Suppressor macrophage treated with lipopolysaccharide for 4 hours (primary cell): ENCODE data around the gene CHRM4.

Source experiments
- DNase-seq: peaks from one replicate; pipeline ENCODE4 v3.0.0-alpha.2; 2020

CHRM4 gene

DNA sequence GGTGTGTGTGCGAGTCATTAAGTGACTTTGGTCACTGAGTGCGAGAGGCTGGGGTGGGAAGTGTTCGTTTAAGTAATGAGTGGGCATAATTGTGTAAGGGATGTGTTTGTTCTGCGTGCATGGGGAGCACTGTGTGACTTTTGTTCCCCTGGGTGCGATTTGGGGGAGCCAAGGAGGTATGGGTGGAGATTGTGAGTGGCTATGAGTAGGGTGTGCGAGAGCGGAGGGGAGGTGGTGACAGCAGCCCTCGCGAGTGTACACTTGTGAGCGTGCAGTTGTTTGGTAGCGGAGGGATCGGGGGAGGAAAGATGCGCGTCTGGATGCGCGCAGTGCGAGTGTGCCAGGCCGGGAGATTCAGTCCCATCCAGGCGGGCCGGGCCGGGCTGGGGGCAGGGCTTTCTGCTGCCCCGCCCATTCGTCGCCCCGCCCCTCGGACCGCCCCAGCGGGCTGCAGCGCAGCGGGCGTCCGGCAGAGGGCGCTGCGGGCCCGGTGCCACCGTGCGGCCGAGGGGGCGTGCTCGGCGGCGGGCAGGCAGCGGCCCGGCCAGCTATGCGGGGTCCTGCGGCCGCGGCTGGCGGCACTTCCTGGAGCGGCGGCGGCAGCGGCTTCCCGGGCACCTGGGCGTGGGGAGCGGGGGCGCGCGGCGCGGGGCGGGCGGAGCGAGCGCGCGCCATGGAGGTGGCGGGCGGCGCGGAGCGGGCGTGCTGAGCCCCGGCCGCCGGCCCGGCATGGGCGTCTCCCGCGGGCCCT, 44.5 kb downstream of the CHRM4 start, which contains the start of gene DGKZ:
TSS of gene DGKZ (plus strand) at position 578 of the 751 bp plus-strand sequence. CDS start 197 bp downstream, outside the sequence.
- DNase-seq: peak; percentile 92

GRCh38 chr11:46345881-46346484, 45.6 kb downstream of the CHRM4 start:
- no peak for DNase-seq

DNA sequence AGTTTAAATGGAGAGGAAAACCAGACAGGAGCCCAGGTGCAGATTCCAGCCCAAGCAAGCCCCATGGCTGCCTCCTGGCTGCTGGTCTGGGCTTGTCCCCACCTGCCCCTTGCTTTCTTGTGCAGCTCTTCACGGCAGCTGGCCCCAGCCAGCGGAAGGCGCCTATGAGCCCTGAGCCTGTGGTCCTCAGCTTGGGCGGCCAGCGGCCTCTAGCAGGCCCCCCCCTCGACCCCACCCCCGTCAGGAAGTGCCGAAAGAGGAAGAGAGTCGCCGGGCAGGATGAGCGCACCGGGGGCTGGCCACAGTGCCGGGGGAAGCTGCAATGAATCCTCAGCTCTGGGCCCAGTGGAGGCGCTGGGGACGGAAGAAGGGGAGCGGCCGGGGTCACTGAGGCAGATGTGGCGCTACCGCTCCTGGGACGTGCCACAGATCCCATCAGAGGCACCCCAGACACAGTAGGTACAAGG, 46.4 kb downstream of the CHRM4 start:
- DNase-seq: peak; percentile 79

GRCh38 chr11:46343520-46343919, 48.1 kb downstream of the CHRM4 start:
- no peak for DNase-seq

DNA sequence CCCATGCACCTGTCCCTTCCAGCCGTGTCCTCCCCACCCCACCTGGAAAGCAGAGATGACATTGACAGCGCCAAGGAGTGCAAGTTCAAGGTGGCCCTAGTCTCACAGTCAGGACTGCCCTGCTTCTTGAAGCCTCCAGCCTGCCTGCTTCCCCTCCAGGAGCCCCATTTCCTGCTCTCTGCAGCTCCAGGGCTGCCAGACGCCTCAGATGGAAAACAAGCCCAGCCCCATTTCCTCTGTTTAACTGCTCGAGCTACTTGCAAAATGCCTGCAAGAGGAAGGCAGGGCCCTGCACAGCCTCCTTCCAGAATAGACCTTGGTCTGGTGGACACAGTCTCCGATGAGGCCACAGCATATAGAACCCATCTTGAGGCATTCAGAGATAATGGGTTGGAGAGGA, 49.3 kb downstream of the CHRM4 start:
- no peak for DNase-seq

- DNase-seq: no peak
Measured at GRCh38 chr11:46341454-46341853, 50.1 kb downstream of the CHRM4 start.

GRCh38 chr11:46339816-46340215, 51.8 kb downstream of the CHRM4 start:
- DNase-seq: peak; percentile 67

DNA sequence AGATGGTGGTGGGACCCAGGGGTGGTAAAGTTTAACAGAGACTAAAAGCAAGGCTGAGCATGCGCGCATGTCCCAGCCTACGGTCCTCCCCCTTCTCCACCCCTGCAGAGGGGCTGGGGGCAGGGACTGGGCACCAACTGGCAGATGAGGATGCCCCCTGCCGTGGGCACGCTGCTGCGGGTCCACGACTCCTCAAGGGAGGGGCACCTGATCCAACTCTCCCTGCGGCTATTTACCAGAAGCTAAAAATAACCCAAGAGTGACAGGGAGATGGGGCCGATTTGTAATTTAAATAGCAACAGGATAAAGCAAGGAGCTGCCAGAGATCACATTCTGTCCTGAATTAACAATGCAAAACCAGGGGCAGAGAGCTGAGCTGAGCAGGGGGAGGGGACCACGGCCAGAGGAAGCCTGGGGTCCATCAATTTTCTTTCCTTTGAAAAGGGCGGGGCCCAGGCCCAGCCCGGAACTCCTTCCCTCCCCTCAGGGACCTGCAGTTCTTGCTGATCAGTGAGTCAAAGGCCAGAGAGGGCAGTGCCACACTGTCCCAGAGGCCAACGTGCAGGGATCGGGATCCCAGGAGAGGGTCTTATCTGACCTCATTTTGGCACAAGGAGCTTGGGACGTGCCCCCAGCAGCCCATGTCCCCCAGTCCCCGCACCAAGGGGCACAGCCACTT, 52.4 kb downstream of the CHRM4 start:
- DNase-seq: no peak

DNA sequence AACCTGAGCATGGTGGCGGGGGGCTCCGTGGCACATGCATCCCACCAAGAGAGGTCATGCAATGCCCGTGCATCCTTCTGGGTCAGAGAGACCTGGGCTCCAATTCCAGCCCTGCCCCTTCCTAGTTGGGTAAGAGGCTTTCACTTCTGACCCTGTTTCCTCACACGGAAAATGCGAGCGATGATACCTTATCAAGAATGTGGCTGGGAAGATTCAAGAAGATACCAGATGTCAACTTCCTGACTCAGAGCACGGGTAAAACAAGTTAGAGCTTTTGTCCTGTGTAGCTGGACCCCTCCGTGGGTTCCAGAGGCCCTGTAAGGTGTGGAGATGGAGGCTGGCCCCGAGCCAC, 53.0 kb downstream of the CHRM4 start:
- DNase-seq: no peak

GRCh38 chr11:46337626-46338345, 53.8 kb downstream of the CHRM4 start:
- DNase-seq: no peak

- DNase-seq: peak; percentile 82
Measured at GRCh38 chr11:46336563-46337180, 54.9 kb downstream of the CHRM4 start.

GRCh38 chr11:46335890-46336562, 55.5 kb downstream of the CHRM4 start:
- DNase-seq: no peak

DNA sequence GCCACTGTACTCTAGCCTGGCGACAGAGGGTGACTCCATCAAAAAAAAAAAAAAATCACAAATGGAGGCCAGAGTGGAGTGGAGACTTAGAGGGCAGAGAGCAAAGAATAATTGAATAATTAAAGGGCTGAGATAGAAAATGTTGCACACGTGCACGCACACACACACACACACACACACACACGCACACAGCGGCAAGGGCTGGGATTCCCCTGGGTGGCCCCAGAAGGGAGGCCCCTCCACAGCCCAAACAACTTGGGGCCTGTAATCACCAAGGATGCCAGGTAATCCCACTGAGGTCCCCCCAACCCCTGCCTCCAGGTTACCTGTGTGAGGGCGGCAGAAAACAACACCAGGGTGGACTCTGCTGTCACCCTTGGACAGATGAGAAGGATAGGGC, 56.3 kb downstream of the CHRM4 start:
- DNase-seq: no peak

- no peak for DNase-seq
Measured at GRCh38 chr11:46334211-46334610, 57.4 kb downstream of the CHRM4 start.
